Measurements from ENCODE around the gene TAOK1. TPM values are rescaled to one million over a fixed set of nuclear protein-coding genes. Genes with fewer than 3 reads are reported as not detected.
A peak's percentile ranks its signal among the peaks of the same experiment; 100 is the strongest.

Gene TAOK1
- total RNA-seq, result 10 to 100 TPM; 15.6 to 31.8 (median 18.5) TPM
- polyA plus RNA-seq, result 1 to 10 TPM; 5.4 to 6.6 TPM

DNA sequence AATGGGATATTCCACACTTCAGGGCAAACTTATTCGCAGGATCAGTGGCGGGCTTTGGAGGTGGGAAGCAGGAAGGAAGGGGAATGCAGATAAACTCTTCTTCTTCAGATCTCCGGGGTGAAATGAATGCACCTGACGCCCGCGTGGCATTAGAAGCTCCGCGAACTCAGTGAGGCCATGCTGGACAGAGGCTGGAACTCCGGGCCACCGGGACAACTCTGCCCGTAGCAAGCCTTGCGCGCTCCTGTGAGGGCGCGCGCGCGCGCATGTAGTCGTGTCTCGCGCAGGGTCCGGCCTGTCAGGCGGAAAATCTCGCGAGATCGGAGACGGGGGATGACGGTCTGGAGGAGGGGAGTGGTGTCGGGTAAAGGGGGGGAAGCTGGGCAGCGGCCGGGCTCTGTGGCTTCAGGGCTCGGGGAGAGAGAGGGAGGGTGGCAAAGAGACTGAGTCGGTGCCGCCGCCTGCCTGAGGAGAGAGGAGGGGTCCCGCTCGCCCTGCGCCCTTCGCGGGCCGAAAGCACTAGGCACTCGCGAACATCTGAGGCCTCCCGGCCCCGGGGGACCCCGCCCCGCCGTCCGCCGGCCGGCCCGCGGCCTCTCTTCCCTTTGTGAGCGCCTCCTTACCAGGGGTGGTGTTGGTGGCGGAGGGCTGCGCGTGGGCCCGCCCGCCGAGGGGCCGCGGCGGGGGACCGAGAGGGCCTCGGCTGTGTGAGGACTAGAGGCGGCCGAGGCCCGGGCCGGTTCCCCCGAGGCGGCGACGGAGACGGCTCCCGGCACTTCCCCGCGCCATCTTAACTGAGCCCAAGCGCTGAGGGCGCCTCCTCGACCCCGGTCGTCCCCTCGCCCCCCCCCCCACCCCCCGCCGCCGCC, at the start of gene TAOK1:
TSS of gene TAOK1 (plus strand) at position 382 of the 869 bp plus-strand sequence. CDS start 61,186 bp downstream, outside the sequence.
- peak within 1 kb of the TSS; percentile 89 to 96 (median 90) for H3K4me3 ChIP-seq
- H3K9me3 ChIP-seq, result no peaks in the 10 kb centered on the region
- DNase-seq (peak; percentile 99 to 100 (median 100)), FAIRE-seq (no peak), ATAC-seq (peak; percentile 96 to 99 (median 98))
- H3K4me1 ChIP-seq, result peaks cover 4 to 22% (median 20%) of the 10 kb centered on the region in 3 donors
- intact Hi-C loops (cut with DNase I), result no loop called here
- H3K27ac ChIP-seq, result peak within 1 kb of the TSS; percentile 85 to 95 (median 92)
- H3K27me3 ChIP-seq, result no peaks in the 10 kb centered on the region
- 0% methylated on average over 52 to 83 of the region's 87 CpGs for WGBS, 2 donors
- TF ChIP-seq, protein P1, sequence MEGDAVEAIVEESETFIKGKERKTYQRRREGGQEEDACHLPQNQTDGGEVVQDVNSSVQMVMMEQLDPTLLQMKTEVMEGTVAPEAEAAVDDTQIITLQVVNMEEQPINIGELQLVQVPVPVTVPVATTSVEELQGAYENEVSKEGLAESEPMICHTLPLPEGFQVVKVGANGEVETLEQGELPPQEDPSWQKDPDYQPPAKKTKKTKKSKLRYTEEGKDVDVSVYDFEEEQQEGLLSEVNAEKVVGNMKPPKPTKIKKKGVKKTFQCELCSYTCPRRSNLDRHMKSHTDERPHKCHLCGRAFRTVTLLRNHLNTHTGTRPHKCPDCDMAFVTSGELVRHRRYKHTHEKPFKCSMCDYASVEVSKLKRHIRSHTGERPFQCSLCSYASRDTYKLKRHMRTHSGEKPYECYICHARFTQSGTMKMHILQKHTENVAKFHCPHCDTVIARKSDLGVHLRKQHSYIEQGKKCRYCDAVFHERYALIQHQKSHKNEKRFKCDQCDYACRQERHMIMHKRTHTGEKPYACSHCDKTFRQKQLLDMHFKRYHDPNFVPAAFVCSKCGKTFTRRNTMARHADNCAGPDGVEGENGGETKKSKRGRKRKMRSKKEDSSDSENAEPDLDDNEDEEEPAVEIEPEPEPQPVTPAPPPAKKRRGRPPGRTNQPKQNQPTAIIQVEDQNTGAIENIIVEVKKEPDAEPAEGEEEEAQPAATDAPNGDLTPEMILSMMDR (IDR thresholded peaks at IDR 0.05), result no peak
- no peaks in the 10 kb centered on the region for H3K36me3 ChIP-seq

DNA sequence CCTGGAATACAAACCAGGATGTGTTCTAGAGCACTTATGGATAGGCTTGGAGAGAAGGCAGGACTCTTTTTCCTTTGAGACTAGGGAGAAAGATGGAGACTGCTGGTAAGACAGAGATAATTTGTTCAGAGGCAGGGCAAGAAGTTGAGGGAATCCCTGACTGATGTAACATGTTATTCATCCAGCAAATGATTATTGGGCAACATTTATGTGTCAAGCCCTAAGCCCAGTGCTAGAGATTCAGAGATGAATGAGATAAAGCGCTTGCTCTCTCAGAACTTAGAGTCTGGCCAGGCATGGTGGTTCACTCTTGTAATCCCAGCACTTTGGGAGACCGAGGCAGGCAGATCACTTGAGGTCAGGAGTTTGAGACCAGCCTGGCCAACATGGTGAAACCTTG, 48.4 kb upstream of the TAOK1 start:
- Histone ChIP-seq H3K36me3 (no peaks in the 10 kb centered on the region), H3K4me1 (no peaks in the 10 kb centered on the region), H3K9me3 (no peaks in the 10 kb centered on the region), H3K27me3 (no peaks in the 10 kb centered on the region), H3K4me3 (no peak overlapping the region), H3K27ac (no peak overlapping the region)
- TF ChIP-seq, protein P1 (IDR thresholded peaks at IDR 0.05), result no peak
- intact Hi-C loops (cut with DNase I), result no loop called here
- ATAC-seq (no peak), FAIRE-seq (no peak), DNase-seq (no peak)
- 80 to 91% methylated on average over 2 of the region's 2 CpGs for WGBS, 2 donors

DNA sequence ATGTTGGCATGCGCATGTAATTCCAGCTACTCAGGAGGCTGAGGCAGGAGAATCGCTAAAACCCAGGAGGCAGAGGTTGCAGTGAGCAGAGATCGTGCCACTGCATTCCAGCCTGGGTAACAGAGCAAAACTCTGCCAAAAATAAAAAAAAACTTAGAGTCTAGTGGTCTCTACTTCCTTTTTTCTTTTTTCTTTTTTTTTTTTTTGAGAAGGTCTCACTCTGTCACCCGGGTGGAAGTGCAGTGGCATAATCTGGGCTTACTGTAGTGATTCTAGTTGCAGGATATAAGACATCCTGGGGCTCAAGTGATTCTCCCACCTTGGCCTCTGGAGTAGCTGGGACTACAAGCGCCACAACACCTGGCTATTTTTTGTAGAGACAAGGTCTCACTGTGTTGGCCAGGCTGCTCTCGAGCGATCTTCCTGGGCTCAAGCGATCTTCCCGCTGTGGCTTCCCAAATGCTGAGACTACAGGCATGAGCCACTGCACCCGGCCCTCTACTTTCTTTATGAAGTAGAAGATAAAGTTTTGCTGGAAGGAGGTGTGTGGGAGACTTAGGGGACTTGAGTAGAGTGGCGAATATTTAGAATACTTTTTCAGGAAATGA, 47.9 kb upstream of the TAOK1 start:
- no peak for ATAC-seq
- Histone ChIP-seq H3K4me3 (no peak overlapping the region), H3K27me3 (no peaks in the 10 kb centered on the region), H3K4me1 (no peaks in the 10 kb centered on the region), H3K27ac (no peak overlapping the region), H3K36me3 (no peaks in the 10 kb centered on the region), H3K9me3 (no peaks in the 10 kb centered on the region)
- intact Hi-C loops (cut with DNase I), result no loop called here
- TF ChIP-seq, protein P1 (IDR thresholded peaks at IDR 0.05), result no peak
- WGBS, 2 donors, result 81 to 87% methylated on average over 10 to 11 of the region's 11 CpGs
- no peak for DNase-seq
- no peak for FAIRE-seq

DNA sequence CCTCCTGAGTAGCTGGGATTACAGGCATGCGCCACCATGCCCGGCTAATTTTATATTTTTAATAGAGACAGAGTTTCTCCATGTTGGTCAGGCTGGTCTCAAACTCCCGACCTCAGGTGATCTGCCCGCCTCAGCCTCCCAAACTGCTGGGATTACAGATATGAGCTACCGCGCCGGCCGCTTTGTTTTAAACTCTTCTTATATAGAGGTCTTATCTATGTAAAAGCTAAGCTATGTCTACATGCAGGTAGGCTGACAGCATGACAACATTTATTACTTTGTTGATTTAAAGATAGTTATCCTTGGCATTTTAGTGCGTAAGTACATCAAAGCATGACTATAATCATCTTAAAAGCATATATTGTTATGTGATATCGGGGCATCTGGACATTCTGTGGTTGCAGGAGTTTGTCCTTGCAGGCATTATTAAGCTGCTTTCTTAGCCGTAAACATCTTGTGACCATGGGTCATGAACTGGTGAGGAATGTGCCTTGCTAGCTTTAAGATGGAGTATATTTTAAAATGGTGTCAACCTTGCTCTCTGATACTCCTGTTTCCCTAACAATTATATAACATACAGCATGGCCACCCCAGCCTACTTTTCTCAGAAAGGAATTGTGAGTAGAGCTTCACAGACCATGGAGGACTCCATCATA, 45.8 kb upstream of the TAOK1 start:
- no peak for DNase-seq
- Histone ChIP-seq H3K9me3 (no peaks in the 10 kb centered on the region), H3K27me3 (no peaks in the 10 kb centered on the region), H3K27ac (no peak overlapping the region), H3K4me1 (no peaks in the 10 kb centered on the region), H3K4me3 (no peak overlapping the region), H3K36me3 (no peaks in the 10 kb centered on the region)
- TF ChIP-seq, protein P1 (IDR thresholded peaks at IDR 0.05), result no peak
- FAIRE-seq, result no peak
- intact Hi-C loops (cut with DNase I), result no loop called here
- WGBS, 2 donors, result 67 to 74% methylated on average over 11 of the region's 11 CpGs
- ATAC-seq, result no peak

All from pancreas (tissue), 10 donors.